HEK293 (cell line): ENCODE data around the gene HOXD9.

ENCODE experiments used
- BCL11B ChIP-seq: fragments of 450-650 bp; formaldehyde crosslinking; IDR thresholded peaks from 2 replicates; pipeline ENCODE4 v1.5.1; 2016; ENCODE audit warnings: low read depth, missing biosample characterization, missing genetic modification characterization
- HOXD13 ChIP-seq: sonication (generic); formaldehyde crosslinking; IDR thresholded peaks from 2 replicates; pipeline ENCODE4 v1.8.0; 2022; ENCODE audit warnings: missing genetic modification reagents, borderline replicate concordance
- MEIS1 ChIP-seq: sonication (generic); formaldehyde crosslinking; IDR thresholded peaks from 2 replicates; pipeline ENCODE4 v1.8.1; 2022; ENCODE audit warnings: missing genetic modification reagents, mild to moderate bottlenecking, borderline replicate concordance
- SP3 ChIP-seq: fragments of 450-650 bp; formaldehyde crosslinking; IDR thresholded peaks from 2 replicates; pipeline ENCODE4 v1.5.1; 2016; ENCODE audit warnings: missing biosample characterization, missing genetic modification characterization
- ZBTB48 ChIP-seq: fragments of 450-650 bp; formaldehyde crosslinking; IDR thresholded peaks from 2 replicates; pipeline ENCODE4 v1.5.1; 2016; ENCODE audit warnings: missing biosample characterization, missing genetic modification characterization
- ZBTB7A ChIP-seq: fragments of 450-650 bp; formaldehyde crosslinking; IDR thresholded peaks from 2 replicates; pipeline ENCODE4 v1.5.1; 2016; ENCODE audit warnings: low read depth, missing biosample characterization, missing genetic modification characterization
- ZEB2 ChIP-seq: fragments of 450-650 bp; formaldehyde crosslinking; IDR thresholded peaks from 2 replicates; pipeline ENCODE4 v1.5.1; 2016; ENCODE audit warnings: missing biosample characterization, missing genetic modification characterization
- ZFHX2 ChIP-seq: fragments of 450-650 bp; formaldehyde crosslinking; conservative IDR thresholded peaks from 2 replicates; pipeline ENCODE4 v1.5.1; 2016; ENCODE audit warnings: missing biosample characterization, missing genetic modification characterization
- ZFP41 ChIP-seq: fragments of 450-650 bp; formaldehyde crosslinking; IDR thresholded peaks from 2 replicates; pipeline ENCODE4 v1.5.1; 2016; ENCODE audit warnings: missing biosample characterization, missing genetic modification characterization, borderline replicate concordance
- ZNF132 ChIP-seq: fragments of 450-650 bp; formaldehyde crosslinking; IDR thresholded peaks from 2 replicates; pipeline ENCODE4 v1.5.1; 2017; ENCODE audit warnings: missing biosample characterization, missing genetic modification characterization, borderline replicate concordance
- ZNF155 ChIP-seq: fragments of 450-650 bp; formaldehyde crosslinking; IDR thresholded peaks from 2 replicates; pipeline ENCODE4 v1.5.1; 2016; ENCODE audit warnings: missing biosample characterization, missing genetic modification characterization
- ZNF175 ChIP-seq: fragments of 450-650 bp; formaldehyde crosslinking; IDR thresholded peaks from 2 replicates; pipeline ENCODE4 v1.5.1; 2016; ENCODE audit warnings: missing biosample characterization, missing genetic modification characterization
- ZNF214 ChIP-seq: fragments of 450-650 bp; formaldehyde crosslinking; IDR thresholded peaks from 2 replicates; pipeline ENCODE4 v1.5.1; 2017; ENCODE audit warnings: missing biosample characterization, mild to moderate bottlenecking, missing genetic modification characterization, borderline replicate concordance
- ZNF23 ChIP-seq: fragments of 450-650 bp; formaldehyde crosslinking; IDR thresholded peaks from 2 replicates; pipeline ENCODE4 v1.5.1; 2016; ENCODE audit warnings: missing biosample characterization, missing genetic modification characterization, borderline replicate concordance
- ZNF544 ChIP-seq: fragments of 450-650 bp; formaldehyde crosslinking; IDR thresholded peaks from 2 replicates; pipeline ENCODE4 v1.5.0; 2017; ENCODE audit warnings: missing biosample characterization, missing genetic modification characterization
- ZNF561 ChIP-seq: fragments of 450-650 bp; IDR thresholded peaks from 2 replicates; pipeline ENCODE4 v1.5.1; 2018; ENCODE audit warnings: missing biosample characterization, missing genetic modification characterization, borderline replicate concordance
- ZNF571 ChIP-seq: fragments of 450-650 bp; formaldehyde crosslinking; IDR thresholded peaks from 2 replicates; pipeline ENCODE4 v1.5.0; 2017; ENCODE audit warnings: missing biosample characterization, missing genetic modification characterization
- ZNF701 ChIP-seq: fragments of 450-650 bp; formaldehyde crosslinking; IDR thresholded peaks from 2 replicates; pipeline ENCODE4 v1.5.1; 2016; ENCODE audit warnings: missing biosample characterization, missing genetic modification characterization
- ZNF843 ChIP-seq: fragments of 450-650 bp; formaldehyde crosslinking; IDR thresholded peaks from 2 replicates; pipeline ENCODE4 v1.5.1; 2016; ENCODE audit warnings: missing biosample characterization, missing genetic modification characterization
- TF ChIP-seq, protein P1 (sequence below): fragments of 450-650 bp; formaldehyde crosslinking; IDR thresholded peaks from 2 replicates; pipeline ENCODE4 v1.5.1; 2016; ENCODE audit warnings: missing biosample characterization, missing genetic modification characterization, borderline replicate concordance
- TF ChIP-seq, protein P2 (sequence below): fragments of 450-650 bp; formaldehyde crosslinking; IDR thresholded peaks from 2 replicates; pipeline ENCODE4 v1.5.1; 2017; ENCODE audit warnings: missing biosample characterization, missing genetic modification characterization
- TF ChIP-seq, protein P3 (sequence below): fragments of 450-650 bp; formaldehyde crosslinking; conservative IDR thresholded peaks from 2 replicates; pipeline ENCODE4 v1.5.1; 2016; ENCODE audit warnings: low read depth, missing biosample characterization, missing genetic modification characterization

HOXD9 gene

DNA sequence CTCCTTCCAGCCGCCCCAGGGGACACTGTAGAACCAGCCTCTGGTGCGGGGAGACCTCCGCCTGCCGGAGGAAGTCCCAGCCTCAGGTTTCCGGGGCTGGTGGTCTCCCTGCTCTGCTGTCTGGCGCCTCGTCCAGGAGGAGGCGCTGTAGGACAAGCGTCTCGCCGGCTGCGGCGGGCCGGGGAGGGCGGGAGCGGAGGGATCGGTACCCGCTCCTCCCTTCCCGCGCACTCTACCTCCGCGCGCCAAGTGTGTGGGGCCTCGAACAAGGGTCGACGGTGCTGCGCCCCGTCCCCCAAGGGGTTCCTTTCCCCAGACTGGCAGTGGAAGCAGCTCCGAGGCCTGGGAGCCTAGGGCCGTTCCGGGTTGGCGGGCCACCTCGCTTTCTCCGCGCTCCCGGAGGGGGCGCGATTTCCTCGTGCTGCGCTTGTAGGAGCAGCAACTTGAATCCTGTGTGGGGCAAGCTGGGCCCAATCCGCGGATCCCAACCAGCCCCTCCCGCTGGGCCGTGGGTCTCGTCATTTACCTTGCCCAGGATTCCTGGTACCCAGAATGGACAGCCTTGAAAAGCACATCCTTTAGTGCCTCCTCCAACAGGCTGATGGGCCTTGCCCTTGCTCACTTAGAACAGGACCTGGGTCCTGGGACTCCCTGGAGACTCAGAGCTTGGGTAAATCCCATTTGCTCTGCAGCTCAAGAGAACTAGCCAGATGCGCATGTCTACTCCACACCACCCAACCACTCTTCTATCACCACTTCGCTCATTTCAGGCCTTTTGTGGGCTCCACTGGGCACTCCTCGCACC lies 18.2 kb downstream of the HOXD9 start (continued):
- no peak for TF ChIP-seq ZFP41
- no peak for TF ChIP-seq HOXD13 (CRISPR knock-in tag)
- no peak for TF ChIP-seq ZNF544 (tag by site-specific recombination)
- TF ChIP-seq ZEB2, result peak; percentile 68; the same call in 1 of the 2 replicates
- no peak for TF ChIP-seq BCL11B (tag by site-specific recombination)
- no peak for TF ChIP-seq ZNF571 (tag by site-specific recombination)
- TF ChIP-seq, protein P1, sequence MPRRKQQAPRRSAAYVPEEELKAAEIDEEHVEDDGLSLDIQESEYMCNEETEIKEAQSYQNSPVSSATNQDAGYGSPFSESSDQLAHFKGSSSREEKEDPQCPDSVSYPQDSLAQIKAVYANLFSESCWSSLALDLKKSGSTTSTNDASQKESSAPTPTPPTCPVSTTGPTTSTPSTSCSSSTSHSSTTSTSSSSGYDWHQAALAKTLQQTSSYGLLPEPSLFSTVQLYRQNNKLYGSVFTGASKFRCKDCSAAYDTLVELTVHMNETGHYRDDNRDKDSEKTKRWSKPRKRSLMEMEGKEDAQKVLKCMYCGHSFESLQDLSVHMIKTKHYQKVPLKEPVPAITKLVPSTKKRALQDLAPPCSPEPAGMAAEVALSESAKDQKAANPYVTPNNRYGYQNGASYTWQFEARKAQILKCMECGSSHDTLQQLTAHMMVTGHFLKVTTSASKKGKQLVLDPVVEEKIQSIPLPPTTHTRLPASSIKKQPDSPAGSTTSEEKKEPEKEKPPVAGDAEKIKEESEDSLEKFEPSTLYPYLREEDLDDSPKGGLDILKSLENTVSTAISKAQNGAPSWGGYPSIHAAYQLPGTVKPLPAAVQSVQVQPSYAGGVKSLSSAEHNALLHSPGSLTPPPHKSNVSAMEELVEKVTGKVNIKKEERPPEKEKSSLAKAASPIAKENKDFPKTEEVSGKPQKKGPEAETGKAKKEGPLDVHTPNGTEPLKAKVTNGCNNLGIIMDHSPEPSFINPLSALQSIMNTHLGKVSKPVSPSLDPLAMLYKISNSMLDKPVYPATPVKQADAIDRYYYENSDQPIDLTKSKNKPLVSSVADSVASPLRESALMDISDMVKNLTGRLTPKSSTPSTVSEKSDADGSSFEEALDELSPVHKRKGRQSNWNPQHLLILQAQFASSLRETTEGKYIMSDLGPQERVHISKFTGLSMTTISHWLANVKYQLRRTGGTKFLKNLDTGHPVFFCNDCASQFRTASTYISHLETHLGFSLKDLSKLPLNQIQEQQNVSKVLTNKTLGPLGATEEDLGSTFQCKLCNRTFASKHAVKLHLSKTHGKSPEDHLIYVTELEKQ (tag by site-specific recombination), result no peak
- TF ChIP-seq ZNF214 (tag by site-specific recombination), result no peak
- TF ChIP-seq, protein P2, sequence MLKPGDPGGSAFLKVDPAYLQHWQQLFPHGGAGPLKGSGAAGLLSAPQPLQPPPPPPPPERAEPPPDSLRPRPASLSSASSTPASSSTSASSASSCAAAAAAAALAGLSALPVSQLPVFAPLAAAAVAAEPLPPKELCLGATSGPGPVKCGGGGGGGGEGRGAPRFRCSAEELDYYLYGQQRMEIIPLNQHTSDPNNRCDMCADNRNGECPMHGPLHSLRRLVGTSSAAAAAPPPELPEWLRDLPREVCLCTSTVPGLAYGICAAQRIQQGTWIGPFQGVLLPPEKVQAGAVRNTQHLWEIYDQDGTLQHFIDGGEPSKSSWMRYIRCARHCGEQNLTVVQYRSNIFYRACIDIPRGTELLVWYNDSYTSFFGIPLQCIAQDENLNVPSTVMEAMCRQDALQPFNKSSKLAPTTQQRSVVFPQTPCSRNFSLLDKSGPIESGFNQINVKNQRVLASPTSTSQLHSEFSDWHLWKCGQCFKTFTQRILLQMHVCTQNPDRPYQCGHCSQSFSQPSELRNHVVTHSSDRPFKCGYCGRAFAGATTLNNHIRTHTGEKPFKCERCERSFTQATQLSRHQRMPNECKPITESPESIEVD, result no peak
- no peak for TF ChIP-seq ZNF155
- TF ChIP-seq ZNF701 (tag by site-specific recombination), result no peak
- TF ChIP-seq, protein P3, sequence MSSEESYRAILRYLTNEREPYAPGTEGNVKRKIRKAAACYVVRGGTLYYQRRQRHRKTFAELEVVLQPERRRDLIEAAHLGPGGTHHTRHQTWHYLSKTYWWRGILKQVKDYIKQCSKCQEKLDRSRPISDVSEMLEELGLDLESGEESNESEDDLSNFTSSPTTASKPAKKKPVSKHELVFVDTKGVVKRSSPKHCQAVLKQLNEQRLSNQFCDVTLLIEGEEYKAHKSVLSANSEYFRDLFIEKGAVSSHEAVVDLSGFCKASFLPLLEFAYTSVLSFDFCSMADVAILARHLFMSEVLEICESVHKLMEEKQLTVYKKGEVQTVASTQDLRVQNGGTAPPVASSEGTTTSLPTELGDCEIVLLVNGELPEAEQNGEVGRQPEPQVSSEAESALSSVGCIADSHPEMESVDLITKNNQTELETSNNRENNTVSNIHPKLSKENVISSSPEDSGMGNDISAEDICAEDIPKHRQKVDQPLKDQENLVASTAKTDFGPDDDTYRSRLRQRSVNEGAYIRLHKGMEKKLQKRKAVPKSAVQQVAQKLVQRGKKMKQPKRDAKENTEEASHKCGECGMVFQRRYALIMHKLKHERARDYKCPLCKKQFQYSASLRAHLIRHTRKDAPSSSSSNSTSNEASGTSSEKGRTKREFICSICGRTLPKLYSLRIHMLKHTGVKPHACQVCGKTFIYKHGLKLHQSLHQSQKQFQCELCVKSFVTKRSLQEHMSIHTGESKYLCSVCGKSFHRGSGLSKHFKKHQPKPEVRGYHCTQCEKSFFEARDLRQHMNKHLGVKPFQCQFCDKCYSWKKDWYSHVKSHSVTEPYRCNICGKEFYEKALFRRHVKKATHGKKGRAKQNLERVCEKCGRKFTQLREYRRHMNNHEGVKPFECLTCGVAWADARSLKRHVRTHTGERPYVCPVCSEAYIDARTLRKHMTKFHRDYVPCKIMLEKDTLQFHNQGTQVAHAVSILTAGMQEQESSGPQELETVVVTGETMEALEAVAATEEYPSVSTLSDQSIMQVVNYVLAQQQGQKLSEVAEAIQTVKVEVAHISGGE, result no peak
- 0 out of 2 replicates have a peak, but pooled peaks have one; percentile 58 for TF ChIP-seq ZBTB48 (tag by site-specific recombination)
- TF ChIP-seq ZNF561 (tag by site-specific recombination), result no peak
- no peak for TF ChIP-seq ZFHX2
- no peak for TF ChIP-seq ZNF175 (tag by site-specific recombination)
- TF ChIP-seq ZNF132, result no peak
- no peak for TF ChIP-seq ZBTB7A (tag by site-specific recombination)
- TF ChIP-seq SP3, result no peak
- no peak for TF ChIP-seq ZNF23
- TF ChIP-seq ZNF843 (tag by site-specific recombination), result no peak
- TF ChIP-seq MEIS1, result no peak
